COLO668 (cell line): ENCODE data around the gene SH3BP1.

Experiments
- DNase-seq: peaks from one replicate; lab custom pipeline; 2025; ENCODE audit not compliant: unreplicated experiment; lab: John Stamatoyannopoulos, UW

SH3BP1 gene

GRCh38 chr22:37611207-37611606, 28.3 kb upstream of the SH3BP1 start:
- DNase-seq = no peak

- no peak for DNase-seq
Measured at GRCh38 chr22:37616201-37617083, 23.0 kb upstream of the SH3BP1 start.

DNA sequence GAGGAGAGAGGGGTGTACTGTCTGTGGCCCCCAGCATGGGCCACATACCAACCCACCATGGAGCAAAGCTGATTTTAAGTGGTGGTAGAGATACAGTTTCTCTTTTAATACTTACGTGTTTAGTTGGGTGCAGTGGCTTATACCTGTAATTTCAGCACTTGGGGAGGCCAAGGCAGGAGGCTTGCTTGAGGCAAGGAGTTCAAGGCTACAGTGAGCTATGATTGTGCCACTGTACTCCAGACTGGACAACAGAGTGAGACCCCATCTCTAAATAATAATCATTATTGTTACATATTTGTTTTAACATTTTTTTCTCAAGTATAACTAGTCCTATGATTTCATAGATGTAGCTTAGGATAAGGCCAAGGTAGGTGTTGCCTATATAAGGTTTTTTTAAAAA, 22.0 kb upstream of the SH3BP1 start:
- no peak for DNase-seq

- no peak for DNase-seq
Measured at GRCh38 chr22:37618072-37618656, 21.3 kb upstream of the SH3BP1 start.

GRCh38 chr22:37618674-37619073, 20.8 kb upstream of the SH3BP1 start:
- no peak for DNase-seq

GRCh38 chr22:37619991-37620390, 19.5 kb upstream of the SH3BP1 start:
- no peak for DNase-seq

- no peak for DNase-seq
Measured at GRCh38 chr22:37621352-37621860, 18.1 kb upstream of the SH3BP1 start.

- peak; percentile 60 for DNase-seq
Measured at GRCh38 chr22:37623075-37624016, 16.1 kb upstream of the SH3BP1 start.

- no peak for DNase-seq
Measured at GRCh38 chr22:37624017-37624365, 15.5 kb upstream of the SH3BP1 start.

GRCh38 chr22:37624876-37625275, 14.6 kb upstream of the SH3BP1 start:
- DNase-seq = no peak

- DNase-seq = no peak
Measured at GRCh38 chr22:37625737-37626136, 13.7 kb upstream of the SH3BP1 start.

DNA sequence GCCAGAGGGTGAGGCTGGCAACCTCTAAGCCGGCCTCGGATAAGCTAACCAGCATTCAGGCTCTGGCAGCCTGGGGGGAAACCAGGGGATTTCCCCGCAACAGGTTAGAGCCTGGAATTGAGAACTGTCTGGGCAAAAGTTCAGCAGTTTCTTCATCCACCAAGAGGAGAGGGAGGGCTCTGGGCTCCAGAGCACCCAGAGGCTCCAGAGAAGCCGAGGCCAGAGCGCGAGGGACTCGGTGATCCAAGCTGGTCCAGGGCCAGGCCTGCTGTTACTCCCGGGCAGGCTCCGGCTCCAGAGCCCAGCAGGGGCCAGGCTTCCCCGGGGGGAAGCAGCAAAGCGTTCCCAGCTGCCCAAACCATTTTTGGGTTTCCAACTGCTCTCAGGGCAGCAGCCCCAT, 13.3 kb upstream of the SH3BP1 start:
- DNase-seq = no peak

DNA sequence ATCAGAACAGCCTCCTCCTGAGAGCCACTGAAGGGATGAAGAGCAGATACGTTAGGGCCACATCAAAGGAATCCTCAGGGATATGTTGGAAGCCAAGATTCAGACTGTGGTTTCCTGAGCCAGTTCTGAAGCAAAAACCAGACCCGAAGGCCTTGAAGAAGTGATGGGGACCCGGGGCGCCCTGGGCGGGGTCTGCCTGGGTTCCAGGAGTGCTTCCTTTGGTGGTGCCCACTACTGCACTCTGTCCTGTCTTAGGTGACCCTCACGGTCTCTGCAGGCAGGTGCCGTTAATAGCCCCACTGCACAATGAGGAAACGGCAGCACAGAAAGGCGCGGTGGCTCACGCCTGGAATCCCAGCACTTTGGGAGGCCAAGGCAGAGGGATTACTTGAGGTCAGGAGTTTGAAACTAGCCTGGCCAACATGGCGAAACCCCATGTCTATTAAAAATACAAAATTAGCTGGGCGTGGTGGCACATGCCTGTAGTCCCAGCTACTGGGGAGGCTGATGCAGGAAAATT, 12.9 kb upstream of the SH3BP1 start:
- no peak for DNase-seq

DNA sequence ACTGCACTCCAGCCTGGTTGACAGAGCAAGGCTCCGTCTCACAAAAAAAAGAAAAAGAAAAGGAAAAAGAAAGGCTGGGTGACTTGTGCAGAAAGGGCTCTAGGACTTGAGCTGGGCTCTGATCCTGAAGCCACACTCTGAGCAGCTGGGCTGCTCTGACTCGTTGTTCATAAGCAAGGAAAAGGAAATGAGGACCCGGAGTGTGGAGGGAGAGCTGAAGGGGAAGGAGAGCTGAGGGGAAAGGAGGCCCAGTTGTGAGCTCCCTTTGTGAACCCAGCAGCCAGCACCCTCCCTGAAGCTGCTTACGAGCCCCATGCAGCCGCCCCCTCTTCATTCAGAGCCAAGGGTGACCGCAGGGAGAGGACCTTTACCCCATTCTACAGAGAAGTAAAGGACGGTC, 12.3 kb upstream of the SH3BP1 start:
- DNase-seq = no peak

- no peak for DNase-seq
Measured at GRCh38 chr22:37627545-37627944, 11.9 kb upstream of the SH3BP1 start.

DNA sequence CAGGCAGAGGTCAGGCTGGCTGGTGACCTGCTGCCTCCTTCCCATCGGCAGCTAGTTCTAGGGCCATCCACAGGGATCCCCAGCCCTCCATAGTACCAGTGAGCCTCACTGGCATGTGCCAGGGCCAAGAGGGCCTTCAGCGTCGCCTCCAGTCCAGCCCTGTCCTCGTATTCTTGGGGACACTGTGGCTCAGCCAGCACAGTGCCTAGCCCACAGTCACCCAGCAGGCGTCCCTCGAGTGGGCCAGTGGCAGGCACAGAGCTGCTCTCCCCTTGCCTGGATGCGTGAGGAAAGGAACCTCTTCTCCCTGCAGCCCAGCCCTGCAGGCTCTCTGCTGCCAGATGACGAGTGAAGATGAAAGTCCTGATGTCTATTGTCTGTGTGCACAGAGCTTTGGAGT, 10.6 kb upstream of the SH3BP1 start:
- DNase-seq = no peak

DNA sequence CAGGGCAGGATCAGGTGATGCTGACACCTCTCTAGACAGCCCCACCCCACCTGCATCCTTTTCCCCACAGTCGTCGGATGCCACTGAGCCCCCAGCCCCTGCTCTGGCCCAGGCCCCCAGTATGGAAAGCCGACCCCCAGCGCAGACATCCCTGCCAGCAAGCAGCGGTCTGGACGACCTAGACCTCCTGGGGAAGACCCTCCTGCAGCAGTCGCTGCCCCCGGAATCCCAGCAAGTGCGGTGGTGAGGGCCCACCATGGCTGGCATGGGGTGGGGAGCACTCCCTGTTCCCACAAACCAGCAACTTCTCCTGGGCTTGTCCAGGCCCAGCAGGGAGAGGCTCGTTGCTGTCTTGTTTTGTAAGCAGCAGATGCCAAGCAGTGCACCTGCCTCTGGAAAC, 9.5 kb upstream of the SH3BP1 start:
- no peak for DNase-seq

DNA sequence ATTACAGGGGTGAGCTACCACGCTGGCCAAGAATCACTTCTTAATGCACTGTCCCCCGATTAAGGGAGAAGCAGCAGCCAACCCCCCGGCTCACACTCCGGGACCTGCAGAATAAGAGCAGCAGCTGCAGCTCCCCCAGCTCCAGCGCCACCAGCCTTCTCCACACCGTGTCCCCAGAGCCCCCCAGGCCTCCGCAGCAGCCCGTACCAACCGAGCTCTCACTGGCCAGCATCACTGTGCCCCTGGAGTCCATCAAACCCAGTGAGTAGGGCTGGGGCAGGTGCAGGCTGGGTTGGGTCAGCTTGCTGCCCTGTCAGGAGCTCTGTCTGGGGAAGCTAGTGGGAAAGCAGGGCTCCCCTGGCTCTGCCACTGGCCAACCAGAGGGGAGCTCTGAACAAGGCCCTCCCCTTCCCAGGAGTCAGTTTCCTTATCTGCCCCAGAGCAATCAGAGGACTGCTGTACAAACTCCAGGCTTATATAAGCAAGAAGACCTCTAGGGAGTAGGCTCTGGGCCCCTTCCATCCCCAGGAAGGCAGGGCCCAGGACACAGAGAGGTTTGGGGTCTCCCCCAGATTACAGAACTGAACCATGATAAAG, 8.5 kb upstream of the SH3BP1 start:
- DNase-seq = no peak

DNA sequence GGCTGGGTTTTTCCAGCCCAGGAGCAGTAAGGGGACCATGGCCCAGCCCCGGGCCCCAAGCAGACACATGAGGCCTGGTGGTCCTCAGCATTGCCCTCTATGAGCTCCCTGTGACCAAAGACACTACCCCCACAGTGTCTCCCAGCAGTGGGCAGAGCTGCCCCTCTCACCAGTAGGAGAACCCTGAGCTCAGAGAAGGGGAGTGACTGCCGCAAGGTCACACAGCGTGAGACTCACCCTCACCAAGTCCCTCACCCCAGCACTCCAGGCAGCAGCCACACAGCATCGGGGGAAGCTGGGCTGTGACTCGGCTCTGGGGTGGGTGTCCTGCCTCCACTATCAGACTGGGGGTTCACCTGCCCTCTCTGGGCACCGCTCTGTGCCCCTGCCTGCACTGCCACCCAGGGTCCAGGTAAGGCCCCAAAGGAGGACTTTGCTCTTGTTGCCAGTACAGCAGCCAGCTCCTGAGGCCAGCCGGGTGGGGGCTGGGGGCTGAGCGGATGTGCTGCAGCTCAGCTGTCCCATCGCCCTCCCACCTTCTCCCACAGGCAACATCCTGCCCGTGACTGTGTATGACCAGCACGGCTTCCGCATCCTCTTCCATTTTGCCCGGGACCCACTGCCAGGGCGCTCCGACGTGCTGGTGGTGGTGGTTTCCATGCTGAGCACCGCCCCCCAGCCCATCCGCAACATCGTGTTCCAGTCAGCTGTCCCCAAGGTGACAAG, 7.9 kb upstream of the SH3BP1 start:
- DNase-seq = no peak
